ENCODE results near the gene PATJ. TPM values are rescaled to one million over a fixed set of nuclear protein-coding genes. Genes with fewer than 3 reads are reported as not detected.

The PATJ gene
- total and polyA plus RNA-seq, 2 of the 13 experiments (the other 11 are each of a cell fraction or from before 2014, with no cell fraction given), result 6.2 to 16.8 TPM

GRCh38 chr1:61776091-61776490 lies 33.8 kb downstream of the PATJ start:
- no peak overlapping the region for H2AFZ ChIP-seq (ENCODE audit: low read length)
- no peaks in the 10 kb centered on the region for H3K79me2 ChIP-seq (ENCODE audit: insufficient read depth, low read length)
- TF ChIP-seq ZNF20 (CRISPR knock-in tag; IDR thresholded peaks at IDR 0.05) (no peak), EP300 (IDR thresholded peaks at IDR 0.05; ENCODE audit: low read depth in 2 of 2, low read length in 2 of 2) (no peak), EP300 (CRISPR knock-in tag; IDR thresholded peaks at IDR 0.05; ENCODE audit: borderline replicate concordance) (no peak), ATF3 (CRISPR knock-in tag; IDR thresholded peaks at IDR 0.05) (no peak), SMC3 (IDR thresholded peaks at IDR 0.05; ENCODE audit: low read length) (no peak), STAG1 (CRISPR knock-in tag; IDR thresholded peaks at IDR 0.05) (no peak), ZNF557 (CRISPR knock-in tag; IDR thresholded peaks at IDR 0.05) (no peak), ZNF605 (CRISPR knock-in tag; IDR thresholded peaks at IDR 0.05) (no peak), CCAR2 (optimal IDR thresholded peaks at IDR 0.05; ENCODE audit: low read depth, low read length) (no peak), ZNF781 (CRISPR knock-in tag; IDR thresholded peaks at IDR 0.05; ENCODE audit: borderline replicate concordance, not compliant biosample characterization) (no peak), MXD4 (CRISPR knock-in tag; IDR thresholded peaks at IDR 0.05) (no peak), NRL (CRISPR knock-in tag; IDR thresholded peaks at IDR 0.05; ENCODE audit: borderline replicate concordance) (no peak)
- no TSS peak for BruUV-seq (replicated peaks)
- H3K27me3 ChIP-seq (ENCODE audit: control insufficient read depth in 1 of 2, insufficient read depth in 2 of 2, low read length in 2 of 2), result no peaks in the 10 kb centered on the region
- WGBS (ENCODE audit: low lambda C conversion rate), result 97% methylated on average over 2 of the region's 2 CpGs
- no peaks in the 10 kb centered on the region for H3K9me3 ChIP-seq (ENCODE audit: low read length)
- H4K20me1 ChIP-seq (ENCODE audit: insufficient read depth, low read length), result no peaks in the 10 kb centered on the region
- ChIA-PET POLR2A (no interaction called here), CTCF (ENCODE audit: low intra/inter-chr PET ratio, low total read pairs) (no interaction called here)
- H3K36me3 ChIP-seq (replicated peaks in 1 of 2; ENCODE audit: control insufficient read depth in 1 of 2, insufficient read depth in 2 of 2, low read length in 2 of 2), result peaks cover 3 to 23% of the 10 kb centered on the region in 2 experiments; a peak in 3 of 5 replicates
- intact Hi-C loops (cut with micrococcal nuclease; ENCODE audit: unreplicated experiment) (no loop called here), in situ Hi-C loops (cut with HindIII; ENCODE audit: extremely low pct_ligation_motif_present, low pct_unique_long_range_greater_than_20kb) (no loop called here)
- no peak for ATAC-seq
- no peaks in the 10 kb centered on the region for H3K4me1 ChIP-seq (ENCODE audit: insufficient read depth, low read length)
- no peak overlapping the region for H3K4me3 ChIP-seq (replicated peaks in 1 of 3; ENCODE audit: insufficient read depth in 1 of 3, low read depth in 2 of 3, low read length in 3 of 3)
- FAIRE-seq, result no peak
- no peak overlapping the region for H3K9ac ChIP-seq (ENCODE audit: insufficient read depth, low read depth, low read length)
- no peak overlapping the region for H3K4me2 ChIP-seq (ENCODE audit: low read depth, low read length)
- no peak overlapping the region for H3K27ac ChIP-seq (ENCODE audit: extremely low read length, insufficient read depth, low read length)
- DNase-seq (ENCODE audit: low spot score), result no peak
